ENCODE results near the gene COL27A1.
A peak's percentile ranks its signal among the peaks of the same experiment; 100 is the strongest.

COL27A1 gene

GRCh38 chr9:114224247-114224610 is 68.9 kb downstream of the COL27A1 start:
- DNase-seq (ENCODE audit: low read depth): peak; percentile 81
- no peak for TF ChIP-seq CTCF (IDR thresholded peaks at IDR 0.05; ENCODE audit: insufficient read depth, low read depth, low read length, missing control alignments)
- no peak overlapping the region for H3K4me3 ChIP-seq (ENCODE audit: low read length)

- TF ChIP-seq CTCF (IDR thresholded peaks at IDR 0.05; ENCODE audit: insufficient read depth, low read depth, low read length, missing control alignments): no peak
- peak; percentile 30 for DNase-seq (ENCODE audit: low read depth)
- no peak overlapping the region for H3K4me3 ChIP-seq (ENCODE audit: low read length)
Observed at GRCh38 chr9:114225561-114226212, 70.3 kb downstream of the COL27A1 start.

DNA sequence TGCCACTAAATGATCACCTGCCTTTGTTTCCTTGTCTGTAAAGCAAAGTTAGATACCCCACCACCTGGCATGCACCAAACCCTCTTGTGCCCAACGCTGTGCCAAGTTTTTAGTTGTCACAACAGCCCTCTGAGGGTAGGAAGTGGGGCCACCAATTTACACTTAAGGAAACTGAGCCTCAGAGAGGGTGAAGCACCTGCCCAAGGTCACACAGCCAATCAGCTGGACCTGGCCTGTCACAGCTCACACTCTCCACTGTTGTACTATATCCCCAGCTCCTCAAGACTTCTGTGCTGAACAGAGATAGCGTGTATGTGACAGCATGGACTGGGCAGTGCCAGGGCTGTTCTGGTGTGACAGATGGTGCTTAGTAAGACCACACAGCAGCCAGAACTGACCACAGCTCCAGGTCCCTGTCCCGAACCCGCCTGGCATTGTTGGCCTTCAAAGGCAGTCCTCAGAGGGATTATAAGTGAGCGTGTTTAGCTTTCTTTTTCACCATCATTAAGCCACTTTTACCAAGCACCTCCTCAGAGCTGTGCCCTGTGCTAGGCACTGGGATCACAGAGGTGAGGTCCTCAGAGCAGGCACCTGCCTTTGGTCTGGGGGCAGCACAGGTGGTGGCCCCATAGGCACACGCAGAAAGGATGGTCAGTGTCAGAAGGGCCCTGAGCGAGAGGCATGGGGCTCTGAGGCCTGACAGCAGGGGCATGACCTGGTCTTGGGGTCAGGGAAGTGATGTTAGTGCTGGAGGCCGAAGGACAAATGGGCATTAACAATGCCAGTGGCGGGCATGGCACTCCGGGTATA is 71.1 kb downstream of the COL27A1 start:
- no peak for DNase-seq (ENCODE audit: low read depth)
- TF ChIP-seq CTCF (IDR thresholded peaks at IDR 0.05; ENCODE audit: insufficient read depth, low read depth, low read length, missing control alignments): no peak
- H3K4me3 ChIP-seq (ENCODE audit: low read length): no peak overlapping the region

DNA sequence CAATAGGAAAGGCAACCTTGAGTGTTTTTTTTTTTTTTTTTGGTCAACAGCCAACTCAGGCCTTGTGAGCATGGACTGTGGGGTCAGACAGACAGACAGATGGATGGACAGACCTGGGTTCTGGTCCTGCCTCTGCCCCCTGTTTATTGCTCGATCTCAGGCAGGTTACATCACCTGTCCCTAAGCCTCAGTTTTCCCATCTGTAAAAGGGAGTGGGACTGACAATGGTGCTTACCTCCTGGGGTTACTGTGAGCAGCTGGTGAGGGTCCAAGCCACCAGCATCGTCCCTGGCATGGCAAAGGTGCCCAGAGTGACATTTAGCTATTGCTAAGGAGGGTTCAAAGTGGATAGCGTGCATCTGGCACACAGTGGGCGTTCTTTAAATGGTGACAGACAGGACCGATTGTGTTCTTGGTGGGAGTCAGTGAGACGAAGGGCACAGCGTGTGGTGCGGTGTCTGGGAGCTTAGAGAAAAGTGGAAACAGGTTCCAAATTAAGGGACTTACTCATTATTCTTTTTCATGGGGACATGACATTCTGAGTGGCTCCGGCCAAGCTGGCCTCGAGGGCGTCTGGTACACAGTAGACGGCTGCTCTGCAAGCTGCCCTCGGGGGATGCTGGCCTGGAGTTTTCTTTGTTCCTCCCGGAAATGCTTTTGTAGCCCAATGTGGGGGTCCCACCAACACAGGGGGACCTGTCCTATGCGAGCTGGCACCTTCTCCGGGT is 72.1 kb downstream of the COL27A1 start:
- no peak overlapping the region for H3K4me3 ChIP-seq (ENCODE audit: low read length)
- no peak for DNase-seq (ENCODE audit: low read depth)
- TF ChIP-seq CTCF (IDR thresholded peaks at IDR 0.05; ENCODE audit: insufficient read depth, low read depth, low read length, missing control alignments): no peak

GRCh38 chr9:114228016-114228808 is 72.9 kb downstream of the COL27A1 start:
- no peak for DNase-seq (ENCODE audit: low read depth)
- no peak for TF ChIP-seq CTCF (IDR thresholded peaks at IDR 0.05; ENCODE audit: insufficient read depth, low read depth, low read length, missing control alignments)
- no peak overlapping the region for H3K4me3 ChIP-seq (ENCODE audit: low read length)

GRCh38 chr9:114229295-114229694 is 74.0 kb downstream of the COL27A1 start:
- no peak overlapping the region for H3K4me3 ChIP-seq (ENCODE audit: low read length)
- TF ChIP-seq CTCF (IDR thresholded peaks at IDR 0.05; ENCODE audit: insufficient read depth, low read depth, low read length, missing control alignments): no peak

More at GRCh38 chr9:114229295-114229694, 74.0 kb downstream of the COL27A1 start:
- no peak for DNase-seq (ENCODE audit: low read depth)

Data from epithelial cell of esophagus (primary cell).